Hepatocyte (in vitro differentiated cells): ENCODE data around the gene PNKP. TPM values are rescaled to one million over a fixed set of nuclear protein-coding genes. Genes with fewer than 3 reads are reported as not detected.

Experiments
- DNase-seq: peaks from one replicate; pipeline ENCODE4 v3.0.0-alpha.2; 2016; ENCODE audit warnings: low spot score
- H2AFZ ChIP-seq: fragments of 200-600 bp; sonication (generic); 2 replicates; pipeline ENCODE4 v1.6.0; 2016; ENCODE audit warnings: antibody characterized with exemption, mild to moderate bottlenecking
- H3K27ac ChIP-seq: fragments of 200-600 bp; sonication (generic); 2 replicates; pipeline ENCODE4 v1.5.1; 2016; ENCODE audit warnings: mild to moderate bottlenecking
- H3K27me3 ChIP-seq: fragments of 200-600 bp; sonication (generic); 2 replicates; pipeline ENCODE4 v1.6.1; 2016
- H3K36me3 ChIP-seq: fragments of 200-600 bp; sonication (generic); replicated peaks from 2 replicates; pipeline ENCODE4 v1.5.1; 2016; ENCODE audit warnings: low read depth; ENCODE audit not compliant: insufficient read depth
- H3K4me1 ChIP-seq: fragments of 200-600 bp; sonication (generic); 2 replicates; pipeline ENCODE4 v1.5.1; 2016; ENCODE audit warnings: mild to moderate bottlenecking, moderate library complexity; ENCODE audit not compliant: insufficient read depth
- H3K4me2 ChIP-seq: fragments of 200-600 bp; sonication (generic); 2 replicates; pipeline ENCODE4 v1.6.0; 2016
- H3K4me3 ChIP-seq: fragments of 200-600 bp; sonication (generic); 2 replicates; pipeline ENCODE4 v1.5.1; 2016; ENCODE audit warnings: mild to moderate bottlenecking
- H3K79me2 ChIP-seq: fragments of 200-600 bp; sonication (generic); 2 replicates; pipeline ENCODE4 v1.6.0; 2017; ENCODE audit warnings: mild to moderate bottlenecking
- H3K9me2 ChIP-seq: fragments of 200-600 bp; sonication (generic); replicated peaks from 2 replicates; pipeline ENCODE4 v1.6.0; 2017; ENCODE audit warnings: mild to moderate bottlenecking; ENCODE audit not compliant: insufficient read depth
- H3K9me3 ChIP-seq: fragments of 200-600 bp; sonication (generic); 2 replicates; pipeline ENCODE4 v1.5.1; 2016; ENCODE audit warnings: low read depth, mild to moderate bottlenecking
- H4K20me1 ChIP-seq: fragments of 200-600 bp; sonication (generic); 2 replicates; pipeline ENCODE4 v1.6.0; 2016; ENCODE audit warnings: mild to moderate bottlenecking; ENCODE audit not compliant: insufficient read depth, poor library complexity, severe bottlenecking
- CTCF ChIP-seq: fragments of 200-600 bp; sonication (generic); IDR thresholded peaks from 2 replicates; pipeline ENCODE4 v1.5.1; 2016; ENCODE audit warnings: antibody characterized with exemption, mild to moderate bottlenecking; ENCODE audit not compliant: poor library complexity
- EZH2 ChIP-seq: fragments of 200-600 bp; sonication (generic); IDR thresholded peaks from 2 replicates; pipeline ENCODE4 v1.6.1; 2016; ENCODE audit warnings: antibody characterized with exemption, mild to moderate bottlenecking, borderline replicate concordance
- EZH2phosphoT487 ChIP-seq: fragments of 200-600 bp; sonication (generic); IDR thresholded peaks from one replicate; pipeline ENCODE4 v1.6.1; 2018; ENCODE audit warnings: antibody characterized with exemption, mild to moderate bottlenecking, low read depth, moderate library complexity; ENCODE audit not compliant: unreplicated experiment, severe bottlenecking
- WGBS: methylation state at CpG from one replicate; pipeline ENCODE4 v1.1.6; 2016; ENCODE audit warnings: low lambda C conversion rate; ENCODE audit errors: missing lambda C conversion rate; 5-methylcytosine and 5-hydroxymethylcytosine counted together
- polyA plus RNA-seq: library from polyadenylated mRNA; unstranded; fragments of >200 nt; fragmentation: Nextera tagmentation; extraction: Ambion mirVana; gene quantifications from 2 replicates; pipeline ENCODE4 v1.2.1, GENCODE V29; 2016
- total RNA-seq: library from RNA; depleted of rRNA; stranded (reverse); fragments of >200 nt; gene quantifications from 2 replicates; pipeline ENCODE4 v1.2.3, GENCODE V29; 2014

The PNKP gene
- total and polyA plus RNA-seq, 2 experiments from 2014 or later: 27.0 to 68.6 TPM

- no peaks in the 10 kb centered on the region for H3K79me2 ChIP-seq
- WGBS: 76% methylated on average over 11 of the region's 11 CpGs
- TF ChIP-seq EZH2phosphoT487: no peak
- TF ChIP-seq EZH2: no peak
- TF ChIP-seq CTCF: no peak
- H2AFZ ChIP-seq: no peak overlapping the region
- H3K36me3 ChIP-seq: no peaks in the 10 kb centered on the region
- H3K27ac ChIP-seq: no peak overlapping the region
- H3K4me2 ChIP-seq: no peak overlapping the region
- no peaks in the 10 kb centered on the region for H4K20me1 ChIP-seq
- H3K9me3 ChIP-seq: no peaks in the 10 kb centered on the region
- H3K4me1 ChIP-seq: no peaks in the 10 kb centered on the region
- H3K9me2 ChIP-seq: no peaks in the 10 kb centered on the region
- DNase-seq: no peak
- H3K27me3 ChIP-seq: no peaks in the 10 kb centered on the region
- H3K4me3 ChIP-seq: no peak overlapping the region
Observed at GRCh38 chr19:49840321-49840720, 27.1 kb downstream of the PNKP start.

GRCh38 chr19:49839713-49840112, 27.7 kb downstream of the PNKP start:
- Histone ChIP-seq H4K20me1 (no peaks in the 10 kb centered on the region), H3K27ac (no peak overlapping the region), H3K4me2 (no peak overlapping the region), H3K4me3 (no peak overlapping the region), H3K27me3 (no peaks in the 10 kb centered on the region), H3K9me3 (no peaks in the 10 kb centered on the region), H2AFZ (no peak overlapping the region), H3K36me3 (no peaks in the 10 kb centered on the region), H3K4me1 (no peaks in the 10 kb centered on the region), H3K9me2 (no peaks in the 10 kb centered on the region), H3K79me2 (no peaks in the 10 kb centered on the region)
- no peak for DNase-seq
- WGBS: 87% methylated on average over 11 of the region's 11 CpGs
- no peak for TF ChIP-seq EZH2
- TF ChIP-seq EZH2phosphoT487: no peak
- no peak for TF ChIP-seq CTCF

- H3K36me3 ChIP-seq: no peaks in the 10 kb centered on the region
- WGBS: 90% methylated on average over 18 of the region's 18 CpGs
- TF ChIP-seq EZH2phosphoT487: no peak
- no peak for TF ChIP-seq CTCF
- no peak for TF ChIP-seq EZH2
Observed at GRCh38 chr19:49838885-49839588, 28.3 kb downstream of the PNKP start.

More at GRCh38 chr19:49838885-49839588, 28.3 kb downstream of the PNKP start:
- Histone ChIP-seq H3K4me1 (no peaks in the 10 kb centered on the region), H3K9me2 (no peaks in the 10 kb centered on the region), H3K4me3 (no peak overlapping the region), H3K27ac (no peak overlapping the region), H3K79me2 (no peaks in the 10 kb centered on the region), H3K4me2 (no peak overlapping the region), H3K27me3 (no peaks in the 10 kb centered on the region), H3K9me3 (no peaks in the 10 kb centered on the region), H2AFZ (no peak overlapping the region), H4K20me1 (no peaks in the 10 kb centered on the region)
- DNase-seq: no peak
